PC-9 (cell line): ENCODE results near the gene DENND5A.

Experiments used
- EZH2 ChIP-seq: fragments of 200-600 bp; sonication (generic); IDR thresholded peaks from 2 replicates; pipeline ENCODE4 v1.8.0; 2017; ENCODE audit warnings: antibody characterized with exemption, low read depth
- TF ChIP-seq, protein P1 (sequence below): fragments of 200-600 bp; sonication (generic); conservative IDR thresholded peaks from 2 replicates; pipeline ENCODE4 v1.6.1; 2017; ENCODE audit warnings: mixed run types, antibody characterized with exemption, mild to moderate bottlenecking, moderate library complexity

DNA sequence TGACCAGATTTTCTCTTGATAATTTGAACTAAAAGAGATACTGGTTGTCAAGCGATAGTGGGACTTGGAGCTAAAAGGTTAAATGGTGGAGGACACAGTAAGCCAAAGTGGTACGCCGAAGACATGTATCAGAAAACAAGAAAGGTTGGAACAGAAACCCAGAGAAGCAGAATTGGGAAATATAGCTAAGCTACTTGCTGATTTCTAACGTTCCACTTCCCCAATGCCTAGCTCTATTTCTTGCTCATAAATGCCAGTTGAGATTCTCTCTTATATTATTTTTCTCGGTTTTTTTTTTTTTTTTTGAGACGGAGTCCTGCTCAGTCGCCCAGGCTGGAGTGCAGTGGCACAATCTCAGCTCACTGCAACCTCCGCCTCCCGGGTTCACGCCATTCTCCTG is 36.6 kb upstream of the DENND5A start:
- no peak for TF ChIP-seq EZH2
- TF ChIP-seq, protein P1, sequence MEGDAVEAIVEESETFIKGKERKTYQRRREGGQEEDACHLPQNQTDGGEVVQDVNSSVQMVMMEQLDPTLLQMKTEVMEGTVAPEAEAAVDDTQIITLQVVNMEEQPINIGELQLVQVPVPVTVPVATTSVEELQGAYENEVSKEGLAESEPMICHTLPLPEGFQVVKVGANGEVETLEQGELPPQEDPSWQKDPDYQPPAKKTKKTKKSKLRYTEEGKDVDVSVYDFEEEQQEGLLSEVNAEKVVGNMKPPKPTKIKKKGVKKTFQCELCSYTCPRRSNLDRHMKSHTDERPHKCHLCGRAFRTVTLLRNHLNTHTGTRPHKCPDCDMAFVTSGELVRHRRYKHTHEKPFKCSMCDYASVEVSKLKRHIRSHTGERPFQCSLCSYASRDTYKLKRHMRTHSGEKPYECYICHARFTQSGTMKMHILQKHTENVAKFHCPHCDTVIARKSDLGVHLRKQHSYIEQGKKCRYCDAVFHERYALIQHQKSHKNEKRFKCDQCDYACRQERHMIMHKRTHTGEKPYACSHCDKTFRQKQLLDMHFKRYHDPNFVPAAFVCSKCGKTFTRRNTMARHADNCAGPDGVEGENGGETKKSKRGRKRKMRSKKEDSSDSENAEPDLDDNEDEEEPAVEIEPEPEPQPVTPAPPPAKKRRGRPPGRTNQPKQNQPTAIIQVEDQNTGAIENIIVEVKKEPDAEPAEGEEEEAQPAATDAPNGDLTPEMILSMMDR = no peak
